Heart right ventricle (tissue), 16 donors: Measurements from ENCODE around the gene ARHGAP22. TPM values are rescaled to one million over a fixed set of nuclear protein-coding genes. Genes with fewer than 3 reads are reported as not detected.

ENCODE experiments used
- ATAC-seq, 8 donors: fragments of 200-7000 bp; cut with Tn5 transposase; one replicate each; pipeline ENCODE4 v1.9.1; 2020; ENCODE audit warnings: mild to moderate bottlenecking in 8 of 8, moderate library complexity in 8 of 8, moderate number of reproducible peaks in 1 of 8
- DNase-seq, 2 donors: peaks; one replicate each; pipeline ENCODE4 v3.0.0-alpha.2; 2020
- H3K27ac ChIP-seq, 10 donors: fragments of 200-600 bp; sonication (generic) in 2 of 10; one replicate each; pipeline versions ENCODE4 v1.5.0 to v1.8.0; 2020 to 2022; ENCODE audit warnings: mild to moderate bottlenecking in 3 of 10
- H3K27me3 ChIP-seq, 7 donors: fragments of 200-600 bp; one replicate each; pipeline ENCODE4 v1.8.0; 2021 to 2022; ENCODE audit warnings: mild to moderate bottlenecking in 2 of 7
- H3K36me3 ChIP-seq, 9 donors: fragments of 200-600 bp; sonication (generic) in 1 of 9; one replicate each; pipeline versions ENCODE4 v1.5.0 to v1.8.0; 2020 to 2022; ENCODE audit warnings: mild to moderate bottlenecking in 2 of 9
- H3K4me1 ChIP-seq, 9 donors: fragments of 200-600 bp; sonication (generic) in 1 of 9; one replicate each; pipeline versions ENCODE4 v1.5.0 to v1.8.0; 2020 to 2022; ENCODE audit warnings: mild to moderate bottlenecking in 4 of 9
- H3K4me3 ChIP-seq, 10 donors: fragments of 200-600 bp; sonication (generic) in 2 of 10; one replicate each; pipeline versions ENCODE4 v1.5.0 to v1.8.0; 2020 to 2022; ENCODE audit warnings: mild to moderate bottlenecking in 7 of 10, moderate library complexity in 2 of 10
- H3K9me3 ChIP-seq, 11 donors: fragments of 200-600 bp in 10 of 11; sonication (generic) in 2 of 11; one replicate each; pipeline versions ENCODE4 v1.5.0 to v1.8.0; 2013 to 2022; ENCODE audit warnings: mild to moderate bottlenecking in 2 of 11, control low read depth in 1 of 11, moderate library complexity in 1 of 11
- WGBS, 2 donors: extraction: QIAGEN DNeasy Blood & Tissue Kit; methylation state at CpG; one replicate each; pipeline ENCODE4 v1.1.7; 2013; ENCODE audit warnings: inconsistent platforms in 1 of 2; 5-methylcytosine and 5-hydroxymethylcytosine counted together
- intact Hi-C, 10 donors: fragments of 100-400 bp; cut with DNase I; formaldehyde crosslinking; loops; one replicate each; pipeline versions ENCODE4 v1.11.1 to v1.14.2; 2022
- polyA plus RNA-seq, 2 donors: library from polyadenylated mRNA; stranded (reverse); fragments of 200-250 nt; gene quantifications; one replicate each; pipeline ENCODE4 v1.2.3, GENCODE V29; 2013
- total RNA-seq, 10 donors: library from RNA; stranded (reverse); fragmentation: NEBNext Ultra II Directional in 3 of 10; extraction: Animal tissue kit (Norgen Biotek cat#: 25700) in 3 of 10; gene quantifications; one replicate each; pipeline versions ENCODE4 v1.2.1 to v1.2.4, GENCODE V29; 2021 to 2023
- TF ChIP-seq, protein P1 (sequence below), 9 donors: fragments of 200-600 bp; sonication (generic) in 2 of 9; IDR thresholded peaks; one replicate each; pipeline versions ENCODE4 v1.5.0 to v1.8.0; 2021 to 2022; ENCODE audit warnings: antibody characterized with exemption in 9 of 9, mild to moderate bottlenecking in 5 of 9, moderate library complexity in 1 of 9
- donor health status: Arrhythmogenic right ventricular cardiomyopathy.
- donor health status: ischemic (EF 13 %, LVEDD 7.1; RV severe dilation, severe dysfunction).
- donor health status: healthy with polysubstance abuse.
- donor health status: DM: no; HTN: yes; CAD: no.
- donor health status: DM: no; HTN: no; CAD: no.
- donor health status: ischemic (EF 25% LVEDD 6.9; RV normal size, moderate dysfunction).
- donor health status: ischemic (EF 25% LVEDD 5.7; RV mildly dilated, moderate dysfunction).
- donor health status: healthy.
- donor health status: DM: yes; HTN: yes; CAD: no.
- donor health status: Ischemic cardiomyopathy.
- donor health status: ischemic (EF 35%, LVEDD 5.7; RV mildly dilated, moderate dysfunction).
- donor health status: nonischemic (EF 11% LVEDD 7.7; RV severe dilation, severe dysfunction).
- donor health status: DM: yes; HTN: yes; CAD: no.
- donor health status: PGD.
- donor health status: ischemic (EF 29% LVEDD 5.4; RV normal size, mild dysfunction).
- donor health status: nonischemic (EF 23%, LVEDD 6.1; RV moderate dilation, normal function).

Gene ARHGAP22
- total and polyA plus RNA-seq, 12 donors, result 1.5 to 9.3 (median 2.8) TPM

DNA sequence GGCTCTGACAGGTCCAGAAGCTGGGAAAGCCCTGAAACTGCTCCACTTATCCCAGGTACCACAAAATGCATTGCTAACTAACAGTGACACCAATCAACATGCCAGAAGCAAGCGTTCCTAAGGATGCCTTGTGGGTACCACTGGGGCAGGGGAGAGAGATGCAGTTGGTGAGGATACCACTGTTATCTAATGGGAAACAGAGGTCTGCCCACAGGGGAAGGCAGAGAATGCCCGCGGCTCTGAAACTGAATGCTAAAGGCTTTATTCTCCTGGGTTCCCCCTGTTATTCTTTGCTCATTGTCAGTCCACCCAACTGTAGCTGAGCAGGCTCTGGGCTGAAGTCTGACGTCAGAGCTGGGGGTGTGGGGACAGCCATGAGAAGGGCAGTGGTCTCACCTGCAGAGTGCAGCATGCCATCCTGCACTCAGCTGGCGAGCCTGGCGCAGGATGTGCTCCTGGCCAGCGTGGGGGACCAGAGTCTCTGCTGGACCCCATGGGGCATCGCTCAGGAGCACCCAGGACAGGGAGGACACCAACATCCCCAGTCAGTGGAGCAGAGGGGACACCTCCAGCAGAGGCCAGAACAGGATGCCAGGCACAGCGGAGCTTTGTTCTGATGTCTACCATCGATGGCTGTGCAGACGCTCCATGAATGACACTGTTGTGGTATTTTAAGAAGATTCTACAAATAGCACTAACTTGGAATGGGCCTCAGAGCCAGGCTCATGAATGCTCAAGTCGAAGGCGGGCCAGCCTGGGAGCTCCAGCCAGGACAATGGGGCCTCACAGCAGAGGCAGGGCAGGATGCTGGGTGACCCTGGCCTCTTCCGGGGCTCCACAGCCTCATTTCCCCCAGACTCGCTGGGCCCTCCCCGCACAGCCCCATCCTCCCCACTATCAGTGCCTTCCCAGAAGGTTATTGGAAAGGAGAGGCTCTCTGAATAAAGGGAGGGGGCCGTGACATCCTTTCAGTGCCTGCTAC lies 95.8 kb downstream of the ARHGAP22 start:
- Histone ChIP-seq H3K36me3 (no peaks in the 10 kb centered on the region), H3K27ac (peak overlapping the region in 2 of 10 donors; percentile 1 to 2), H3K4me3 (no peak overlapping the region), H3K27me3 (no peaks in the 10 kb centered on the region), H3K9me3 (peaks cover 0 to 11% (median 5%) of the 10 kb centered on the region in 11 donors), H3K4me1 (peaks cover 7 to 46% (median 19%) of the 10 kb centered on the region in 9 donors)
- peak in 6 of 8 donors; percentile 35 to 60 (median 43) for ATAC-seq
- DNase-seq, result no peak
- TF ChIP-seq, protein P1, sequence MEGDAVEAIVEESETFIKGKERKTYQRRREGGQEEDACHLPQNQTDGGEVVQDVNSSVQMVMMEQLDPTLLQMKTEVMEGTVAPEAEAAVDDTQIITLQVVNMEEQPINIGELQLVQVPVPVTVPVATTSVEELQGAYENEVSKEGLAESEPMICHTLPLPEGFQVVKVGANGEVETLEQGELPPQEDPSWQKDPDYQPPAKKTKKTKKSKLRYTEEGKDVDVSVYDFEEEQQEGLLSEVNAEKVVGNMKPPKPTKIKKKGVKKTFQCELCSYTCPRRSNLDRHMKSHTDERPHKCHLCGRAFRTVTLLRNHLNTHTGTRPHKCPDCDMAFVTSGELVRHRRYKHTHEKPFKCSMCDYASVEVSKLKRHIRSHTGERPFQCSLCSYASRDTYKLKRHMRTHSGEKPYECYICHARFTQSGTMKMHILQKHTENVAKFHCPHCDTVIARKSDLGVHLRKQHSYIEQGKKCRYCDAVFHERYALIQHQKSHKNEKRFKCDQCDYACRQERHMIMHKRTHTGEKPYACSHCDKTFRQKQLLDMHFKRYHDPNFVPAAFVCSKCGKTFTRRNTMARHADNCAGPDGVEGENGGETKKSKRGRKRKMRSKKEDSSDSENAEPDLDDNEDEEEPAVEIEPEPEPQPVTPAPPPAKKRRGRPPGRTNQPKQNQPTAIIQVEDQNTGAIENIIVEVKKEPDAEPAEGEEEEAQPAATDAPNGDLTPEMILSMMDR (IDR thresholded peaks at IDR 0.05), result no peak
- intact Hi-C loops, result loop anchor here in 6 of 10 donors (5.0 to 10.0 kb wide), 4 partner anchors 64 to 147 kb away; no protein-coding TSS in a partner anchor
- 56 to 63% methylated on average over 17 of the region's 17 CpGs for WGBS, 2 donors

DNA sequence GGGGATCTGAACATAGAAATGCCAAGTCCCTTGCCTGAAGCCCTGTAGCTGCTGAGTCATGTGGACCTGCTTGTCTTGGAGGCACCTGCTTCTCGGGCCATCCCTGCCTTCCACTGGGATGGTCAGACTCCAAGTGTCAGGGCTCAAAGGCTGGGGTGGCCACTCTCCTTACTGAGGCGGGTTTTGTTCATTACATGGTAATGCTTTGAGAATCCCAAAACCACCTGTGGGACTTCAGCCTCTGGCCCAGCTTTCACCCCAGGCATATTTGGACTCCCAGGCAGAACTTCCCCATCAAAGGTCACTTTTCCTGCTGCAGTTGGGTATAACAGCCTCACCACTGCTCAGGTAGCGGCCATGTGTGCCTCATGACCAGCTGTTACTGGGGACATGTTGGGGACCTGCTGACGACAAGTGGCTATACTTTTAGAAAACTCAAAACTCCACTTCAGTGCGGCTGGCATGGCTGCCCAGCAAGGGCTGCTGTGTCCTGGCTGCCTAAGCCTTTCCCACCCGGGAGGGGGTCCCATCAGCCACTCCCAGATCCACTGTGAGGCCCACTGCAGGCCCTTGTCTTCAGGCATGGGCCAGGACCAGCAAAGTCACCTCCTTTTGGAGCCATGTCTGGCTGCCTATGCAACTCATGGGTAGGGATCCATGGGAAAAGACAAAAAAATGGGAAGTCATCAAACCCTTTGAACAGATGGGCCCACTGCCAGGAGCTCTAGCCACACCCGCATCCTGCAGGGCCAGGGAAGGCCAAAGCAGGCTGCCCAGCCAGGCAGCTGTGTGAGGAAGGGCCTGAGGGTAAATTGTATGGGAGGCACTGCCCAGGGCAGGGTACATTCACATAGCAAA lies 96.7 kb downstream of the ARHGAP22 start:
- peak; percentile 37 to 55 for DNase-seq
- ATAC-seq, result peak in 7 of 8 donors; percentile 21 to 48 (median 31)

DNA sequence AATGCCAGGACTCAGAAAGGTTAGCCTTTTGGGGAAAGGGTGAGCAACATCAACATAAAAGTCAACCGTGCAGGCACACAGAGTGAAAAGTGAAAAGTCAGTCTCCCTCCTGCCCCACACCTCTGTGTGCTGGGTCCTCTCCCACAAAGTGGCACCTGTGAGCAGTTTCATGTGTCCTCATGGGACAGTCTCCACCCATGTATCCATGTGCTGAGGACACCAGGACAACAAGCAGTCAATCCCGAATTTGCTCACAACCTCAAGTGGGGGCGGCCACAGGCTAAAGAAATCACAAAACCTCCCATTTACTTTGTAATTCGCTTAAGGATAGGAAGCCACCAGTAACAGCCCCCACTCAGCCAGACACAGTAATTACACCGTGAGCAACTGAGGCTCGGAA lies 97.4 kb downstream of the ARHGAP22 start:
- H3K27me3 ChIP-seq, result no peaks in the 10 kb centered on the region
- WGBS, 2 donors, result 86 to 92% methylated on average over 6 of the region's 6 CpGs

More for the DNA sequence above, 96.7 kb downstream of the ARHGAP22 start:
- TF ChIP-seq, protein P1 (IDR thresholded peaks at IDR 0.05), result no peak
- Histone ChIP-seq H3K27me3 (no peaks in the 10 kb centered on the region), H3K27ac (no peak overlapping the region), H3K4me1 (peaks cover 7 to 46% (median 19%) of the 10 kb centered on the region in 9 donors), H3K4me3 (no peak overlapping the region), H3K9me3 (peaks cover 0 to 2% (median 0%) of the 10 kb centered on the region in 11 donors), H3K36me3 (no peaks in the 10 kb centered on the region)
- intact Hi-C loops, result loop anchor here in 7 of 10 donors (2.0 to 10.0 kb wide), 5 partner anchors 63 to 146 kb away; no protein-coding TSS in a partner anchor
- 88 to 91% methylated on average over 7 of the region's 7 CpGs for WGBS, 2 donors

More for the DNA sequence above, 97.4 kb downstream of the ARHGAP22 start:
- TF ChIP-seq, protein P1 (IDR thresholded peaks at IDR 0.05), result no peak
- Histone ChIP-seq H3K27ac (no peak overlapping the region), H3K4me3 (no peak overlapping the region), H3K36me3 (no peaks in the 10 kb centered on the region), H3K9me3 (no peaks in the 10 kb centered on the region), H3K4me1 (peaks cover 7 to 48% (median 19%) of the 10 kb centered on the region in 9 donors)
- intact Hi-C loops, result loop anchor here in 7 of 10 donors (2.0 to 10.0 kb wide), 5 partner anchors 63 to 145 kb away; no protein-coding TSS in a partner anchor
- ATAC-seq (no peak), DNase-seq (no peak)
